ENCODE results near the gene COL4A2. TPM values are rescaled to one million over a fixed set of nuclear protein-coding genes. Genes with fewer than 3 reads are reported as not detected.
"Not testable (repeated sequence)": the region's sequence is repeated elsewhere in the genome, so short reads cannot be mapped to it uniquely, and the experiment has no call there.

Gene COL4A2
- total RNA-seq, 1 donor from 2014 or later = 180 TPM

- Histone ChIP-seq H3K36me3 (peaks cover 0 to 15% of the 10 kb centered on the region in 2 donors), H3K27ac (no peak overlapping the region), H3K4me3 (no peak overlapping the region), H3K4me1 (peaks cover 46% of the 10 kb centered on the region), H3K27me3 (no peaks in the 10 kb centered on the region), H3K9me3 (no peaks in the 10 kb centered on the region)
- intact Hi-C loops (cut with DNase I) = no loop called here
- DNase-seq (ENCODE audit: extremely low spot score in 2 of 2) = no peak
- TF ChIP-seq CTCF (IDR thresholded peaks at IDR 0.05) (no peak), POLR2AphosphoS5 (IDR thresholded peaks at IDR 0.05; ENCODE audit: insufficient read depth in 1 of 2, low read depth in 1 of 2) (no peak), POLR2A (IDR thresholded peaks at IDR 0.05) (no peak)
Observed at GRCh38 chr13:110317496-110318195, 10.6 kb downstream of the COL4A2 start.

GRCh38 chr13:110318920-110319319 is 11.8 kb downstream of the COL4A2 start:
- Histone ChIP-seq H3K9me3 (no peaks in the 10 kb centered on the region), H3K36me3 (peaks cover 0 to 15% of the 10 kb centered on the region in 2 donors), H3K4me1 (peaks cover 51% of the 10 kb centered on the region), H3K27ac (no peak overlapping the region), H3K4me3 (no peak overlapping the region), H3K27me3 (no peaks in the 10 kb centered on the region)
- DNase-seq (ENCODE audit: extremely low spot score in 2 of 2) = no peak
- intact Hi-C loops (cut with DNase I) = no loop called here
- no peak for TF ChIP-seq CTCF (IDR thresholded peaks at IDR 0.05)
- no peak for TF ChIP-seq POLR2A (IDR thresholded peaks at IDR 0.05)
- no peak for TF ChIP-seq POLR2AphosphoS5 (IDR thresholded peaks at IDR 0.05; ENCODE audit: insufficient read depth in 1 of 2, low read depth in 1 of 2)

GRCh38 chr13:110319397-110319773 is 12.3 kb downstream of the COL4A2 start:
- DNase-seq (ENCODE audit: extremely low spot score in 2 of 2) = no peak
- Histone ChIP-seq H3K4me3 (no peak overlapping the region), H3K9me3 (no peaks in the 10 kb centered on the region), H3K27me3 (no peaks in the 10 kb centered on the region), H3K36me3 (peaks cover 0 to 15% of the 10 kb centered on the region in 2 donors), H3K4me1 (peaks cover 51% of the 10 kb centered on the region), H3K27ac (peak overlapping the region; percentile 49)
- intact Hi-C loops (cut with DNase I) = no loop called here
- TF ChIP-seq POLR2AphosphoS5 (IDR thresholded peaks at IDR 0.05; ENCODE audit: insufficient read depth in 1 of 2, low read depth in 1 of 2) (no peak), CTCF (IDR thresholded peaks at IDR 0.05) (no peak), POLR2A (IDR thresholded peaks at IDR 0.05) (no peak)

- TF ChIP-seq POLR2A (IDR thresholded peaks at IDR 0.05) = no peak
- TF ChIP-seq CTCF (IDR thresholded peaks at IDR 0.05) = no peak
- peak; percentile 40 to 77 for TF ChIP-seq POLR2AphosphoS5 (IDR thresholded peaks at IDR 0.05; ENCODE audit: insufficient read depth in 1 of 2, low read depth in 1 of 2)
- intact Hi-C loops (cut with DNase I) = no loop called here
- H3K27ac ChIP-seq = peak overlapping the region; percentile 49
- H3K4me1 ChIP-seq = peaks cover 50% of the 10 kb centered on the region
- H3K9me3 ChIP-seq = no peaks in the 10 kb centered on the region
- no peak for DNase-seq (ENCODE audit: extremely low spot score in 2 of 2)
- no peak overlapping the region for H3K4me3 ChIP-seq
- H3K27me3 ChIP-seq = no peaks in the 10 kb centered on the region
- peaks cover 0 to 15% of the 10 kb centered on the region in 2 donors for H3K36me3 ChIP-seq
Observed at GRCh38 chr13:110319774-110320509, 12.9 kb downstream of the COL4A2 start.

GRCh38 chr13:110320645-110321044 is 13.6 kb downstream of the COL4A2 start:
- Histone ChIP-seq H3K4me3 (no peak overlapping the region), H3K4me1 (peaks cover 49% of the 10 kb centered on the region), H3K27ac (no peak overlapping the region), H3K9me3 (no peaks in the 10 kb centered on the region), H3K27me3 (no peaks in the 10 kb centered on the region), H3K36me3 (peaks cover 0 to 15% of the 10 kb centered on the region in 2 donors)
- intact Hi-C loops (cut with DNase I) = no loop called here
- DNase-seq (ENCODE audit: extremely low spot score in 2 of 2) = no peak
- TF ChIP-seq POLR2A (IDR thresholded peaks at IDR 0.05) (no peak), POLR2AphosphoS5 (IDR thresholded peaks at IDR 0.05; ENCODE audit: insufficient read depth in 1 of 2, low read depth in 1 of 2) (no peak), CTCF (IDR thresholded peaks at IDR 0.05) (no peak)

- H3K4me3 ChIP-seq; H3K27me3 ChIP-seq; H3K9me3 ChIP-seq; H3K27ac ChIP-seq; DNase-seq (ENCODE audit: extremely low spot score in 2 of 2); intact Hi-C loops (cut with DNase I): not testable (repeated sequence)
- H3K4me1 ChIP-seq = peaks cover 53% of the 10 kb centered on the region
- H3K36me3 ChIP-seq = peaks cover 0 to 14% of the 10 kb centered on the region in 2 donors
Observed at GRCh38 chr13:110321573-110321972, 14.5 kb downstream of the COL4A2 start.

Measured in vagina (tissue), 2 donors.